ENCODE results near the gene BBS4.

DNA sequence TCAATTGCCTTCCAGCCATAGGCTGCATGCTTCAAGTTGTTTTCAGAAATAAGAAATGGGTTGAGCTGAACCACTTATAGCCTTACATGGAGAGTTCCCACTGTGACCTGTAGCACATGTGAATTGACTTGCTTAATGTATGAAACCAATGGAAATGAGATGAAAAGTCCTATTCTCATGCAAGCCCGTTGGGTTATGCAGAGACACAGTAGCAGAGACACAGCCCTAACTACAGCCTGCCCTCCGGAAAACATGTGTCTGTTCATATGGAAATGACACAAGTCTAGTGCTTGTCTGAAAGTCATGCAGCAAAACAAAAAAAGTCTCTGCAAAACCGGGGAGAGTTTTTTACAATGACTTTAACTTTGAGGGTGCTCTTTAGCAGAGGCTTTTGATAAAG is 14.5 kb upstream of the BBS4 start:
- TF ChIP-seq, protein P1, sequence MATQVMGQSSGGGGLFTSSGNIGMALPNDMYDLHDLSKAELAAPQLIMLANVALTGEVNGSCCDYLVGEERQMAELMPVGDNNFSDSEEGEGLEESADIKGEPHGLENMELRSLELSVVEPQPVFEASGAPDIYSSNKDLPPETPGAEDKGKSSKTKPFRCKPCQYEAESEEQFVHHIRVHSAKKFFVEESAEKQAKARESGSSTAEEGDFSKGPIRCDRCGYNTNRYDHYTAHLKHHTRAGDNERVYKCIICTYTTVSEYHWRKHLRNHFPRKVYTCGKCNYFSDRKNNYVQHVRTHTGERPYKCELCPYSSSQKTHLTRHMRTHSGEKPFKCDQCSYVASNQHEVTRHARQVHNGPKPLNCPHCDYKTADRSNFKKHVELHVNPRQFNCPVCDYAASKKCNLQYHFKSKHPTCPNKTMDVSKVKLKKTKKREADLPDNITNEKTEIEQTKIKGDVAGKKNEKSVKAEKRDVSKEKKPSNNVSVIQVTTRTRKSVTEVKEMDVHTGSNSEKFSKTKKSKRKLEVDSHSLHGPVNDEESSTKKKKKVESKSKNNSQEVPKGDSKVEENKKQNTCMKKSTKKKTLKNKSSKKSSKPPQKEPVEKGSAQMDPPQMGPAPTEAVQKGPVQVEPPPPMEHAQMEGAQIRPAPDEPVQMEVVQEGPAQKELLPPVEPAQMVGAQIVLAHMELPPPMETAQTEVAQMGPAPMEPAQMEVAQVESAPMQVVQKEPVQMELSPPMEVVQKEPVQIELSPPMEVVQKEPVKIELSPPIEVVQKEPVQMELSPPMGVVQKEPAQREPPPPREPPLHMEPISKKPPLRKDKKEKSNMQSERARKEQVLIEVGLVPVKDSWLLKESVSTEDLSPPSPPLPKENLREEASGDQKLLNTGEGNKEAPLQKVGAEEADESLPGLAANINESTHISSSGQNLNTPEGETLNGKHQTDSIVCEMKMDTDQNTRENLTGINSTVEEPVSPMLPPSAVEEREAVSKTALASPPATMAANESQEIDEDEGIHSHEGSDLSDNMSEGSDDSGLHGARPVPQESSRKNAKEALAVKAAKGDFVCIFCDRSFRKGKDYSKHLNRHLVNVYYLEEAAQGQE (IDR thresholded peaks at IDR 0.05; ENCODE audit: insufficient read depth in 1 of 2, low read depth in 2 of 2, low read length in 1 of 2) = no peak
- TF ChIP-seq, protein P2, sequence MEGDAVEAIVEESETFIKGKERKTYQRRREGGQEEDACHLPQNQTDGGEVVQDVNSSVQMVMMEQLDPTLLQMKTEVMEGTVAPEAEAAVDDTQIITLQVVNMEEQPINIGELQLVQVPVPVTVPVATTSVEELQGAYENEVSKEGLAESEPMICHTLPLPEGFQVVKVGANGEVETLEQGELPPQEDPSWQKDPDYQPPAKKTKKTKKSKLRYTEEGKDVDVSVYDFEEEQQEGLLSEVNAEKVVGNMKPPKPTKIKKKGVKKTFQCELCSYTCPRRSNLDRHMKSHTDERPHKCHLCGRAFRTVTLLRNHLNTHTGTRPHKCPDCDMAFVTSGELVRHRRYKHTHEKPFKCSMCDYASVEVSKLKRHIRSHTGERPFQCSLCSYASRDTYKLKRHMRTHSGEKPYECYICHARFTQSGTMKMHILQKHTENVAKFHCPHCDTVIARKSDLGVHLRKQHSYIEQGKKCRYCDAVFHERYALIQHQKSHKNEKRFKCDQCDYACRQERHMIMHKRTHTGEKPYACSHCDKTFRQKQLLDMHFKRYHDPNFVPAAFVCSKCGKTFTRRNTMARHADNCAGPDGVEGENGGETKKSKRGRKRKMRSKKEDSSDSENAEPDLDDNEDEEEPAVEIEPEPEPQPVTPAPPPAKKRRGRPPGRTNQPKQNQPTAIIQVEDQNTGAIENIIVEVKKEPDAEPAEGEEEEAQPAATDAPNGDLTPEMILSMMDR (IDR thresholded peaks at IDR 0.05) = no peak
- no peak for TF ChIP-seq POLR2AphosphoS5 (IDR thresholded peaks at IDR 0.05; ENCODE audit: low read depth, low read length)

Measured in Panc1 (cell line).